Smooth muscle cell (in vitro differentiated cells): Measurements from ENCODE around the gene C1QTNF6. TPM values are rescaled to one million over a fixed set of nuclear protein-coding genes. Genes with fewer than 3 reads are reported as not detected.

ENCODE experiments used
- DNase-seq: peaks from one replicate; lab custom pipeline; 2025; ENCODE audit not compliant: unreplicated experiment; lab: John Stamatoyannopoulos, UW
- H2AFZ ChIP-seq: fragments of 200-600 bp; sonication (generic); 2 replicates; pipeline ENCODE4 v1.6.0; 2016; ENCODE audit warnings: antibody characterized with exemption, low read depth, mild to moderate bottlenecking
- H3F3A ChIP-seq: fragments of 200-600 bp; sonication (generic); 2 replicates; pipeline ENCODE4 v1.6.0; 2017; ENCODE audit warnings: antibody characterized with exemption, low read depth
- H3K27ac ChIP-seq: fragments of 200-600 bp; sonication (generic); 2 replicates; pipeline ENCODE4 v1.5.1; 2016; ENCODE audit warnings: low read depth, mild to moderate bottlenecking
- H3K27me3 ChIP-seq: fragments of 200-600 bp; sonication (generic); 2 replicates; pipeline ENCODE4 v1.6.1; 2016; ENCODE audit warnings: low read depth, mild to moderate bottlenecking
- H3K36me3 ChIP-seq: fragments of 200-600 bp; sonication (generic); 2 replicates; pipeline ENCODE4 v1.5.1; 2016; ENCODE audit warnings: low read depth
- H3K4me1 ChIP-seq: fragments of 200-600 bp; sonication (generic); 2 replicates; pipeline ENCODE4 v1.5.1; 2016; ENCODE audit warnings: low read depth
- H3K4me2 ChIP-seq: fragments of 200-600 bp; sonication (generic); 2 replicates; pipeline ENCODE4 v1.6.0; 2016; ENCODE audit warnings: mild to moderate bottlenecking
- H3K4me3 ChIP-seq: fragments of 200-600 bp; sonication (generic); 2 replicates; pipeline ENCODE4 v1.5.1; 2016; ENCODE audit warnings: mild to moderate bottlenecking
- H3K79me2 ChIP-seq: fragments of 200-600 bp; sonication (generic); 2 replicates; pipeline ENCODE4 v1.6.0; 2016; ENCODE audit warnings: low read depth, mild to moderate bottlenecking
- H3K9ac ChIP-seq: fragments of 200-600 bp; sonication (generic); 2 replicates; pipeline ENCODE4 v1.6.0; 2016; ENCODE audit warnings: low read depth
- H3K9me3 ChIP-seq: fragments of 200-600 bp; sonication (generic); replicated peaks from 2 replicates; pipeline ENCODE4 v1.5.1; 2016; ENCODE audit warnings: low read depth
- H4K20me1 ChIP-seq: fragments of 200-600 bp; sonication (generic); 2 replicates; pipeline ENCODE4 v1.6.0; 2016; ENCODE audit warnings: low read depth
- WGBS: methylation state at CpG from one replicate; pipeline ENCODE4 v1.1.7; 2016; ENCODE audit warnings: low lambda C conversion rate; 5-methylcytosine and 5-hydroxymethylcytosine counted together
- polyA plus RNA-seq: library from polyadenylated mRNA; unstranded; fragments of >200 nt; fragmentation: Nextera tagmentation; extraction: Ambion mirVana; gene quantifications from 2 replicates; pipeline ENCODE4 v1.2.1, GENCODE V29; 2016
- total RNA-seq: library from RNA; depleted of rRNA; stranded (reverse); fragments of >200 nt; gene quantifications from 2 replicates; pipeline ENCODE4 v1.2.3, GENCODE V29; 2014
- TF ChIP-seq, protein P1 (sequence below): fragments of 200-600 bp; sonication (generic); IDR thresholded peaks from 2 replicates; pipeline ENCODE4 v1.5.1; 2017; ENCODE audit warnings: borderline replicate concordance, mild to moderate bottlenecking, antibody characterized with exemption; ENCODE audit not compliant: insufficient read depth, poor library complexity, severe bottlenecking

The C1QTNF6 gene
- total and polyA plus RNA-seq, 2 experiments from 2014 or later, result 14.3 to 26.8 TPM

DNA sequence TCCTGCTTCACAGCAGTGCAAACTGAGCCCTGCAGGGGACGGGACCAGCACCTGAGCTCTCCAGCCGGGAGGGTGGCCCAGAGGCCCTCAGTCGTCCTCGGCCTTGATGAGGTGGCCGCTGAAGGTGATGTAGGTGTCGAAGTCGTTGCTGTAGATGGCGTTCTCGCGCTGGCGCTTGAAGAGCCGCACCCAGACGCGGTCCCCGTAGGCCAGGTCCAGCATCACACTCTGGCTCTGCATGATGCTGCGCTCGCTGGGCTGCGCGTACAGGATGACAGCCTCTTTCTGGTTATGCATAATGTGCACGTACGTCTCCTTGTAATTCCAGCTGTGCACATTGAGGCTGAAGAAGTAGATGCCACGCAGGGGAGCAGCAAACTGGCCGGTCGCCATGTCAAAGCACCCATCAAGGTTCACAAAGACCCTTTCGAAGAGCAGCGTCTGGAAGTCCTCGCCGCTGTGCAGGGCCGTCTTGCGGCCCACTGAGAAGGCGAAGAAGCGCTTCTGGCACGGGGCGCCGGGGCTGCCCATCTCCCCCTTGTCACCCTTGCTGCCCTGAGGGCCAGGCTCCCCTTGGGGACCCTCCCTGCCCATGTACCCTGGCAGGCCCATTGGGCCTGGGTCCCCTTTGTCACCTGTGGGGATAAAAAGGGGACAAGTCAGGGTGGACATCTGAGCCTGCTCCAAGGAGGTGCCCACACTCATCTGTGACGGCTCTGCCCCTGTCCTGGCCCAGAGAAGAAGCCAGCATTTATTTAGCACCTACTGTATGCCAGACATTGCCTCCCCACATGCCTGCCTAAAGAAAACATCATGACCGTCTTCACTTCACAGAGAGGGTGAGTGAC is 5.7 kb downstream of the C1QTNF6 start:
- H3K9ac ChIP-seq, result no peak overlapping the region
- WGBS, result 92% methylated on average over 37 of the region's 37 CpGs
- DNase-seq, result no peak
- H3K4me1 ChIP-seq, result peaks cover 26% of the 10 kb centered on the region
- no peak overlapping the region for H3K4me2 ChIP-seq
- no peaks in the 10 kb centered on the region for H3K9me3 ChIP-seq
- no peaks in the 10 kb centered on the region for H3K79me2 ChIP-seq
- no peak overlapping the region for H3K27ac ChIP-seq
- no peaks in the 10 kb centered on the region for H3K36me3 ChIP-seq
- H3K4me3 ChIP-seq, result no peak overlapping the region
- H3F3A ChIP-seq, result peaks cover 5% of the 10 kb centered on the region
- TF ChIP-seq, protein P1, sequence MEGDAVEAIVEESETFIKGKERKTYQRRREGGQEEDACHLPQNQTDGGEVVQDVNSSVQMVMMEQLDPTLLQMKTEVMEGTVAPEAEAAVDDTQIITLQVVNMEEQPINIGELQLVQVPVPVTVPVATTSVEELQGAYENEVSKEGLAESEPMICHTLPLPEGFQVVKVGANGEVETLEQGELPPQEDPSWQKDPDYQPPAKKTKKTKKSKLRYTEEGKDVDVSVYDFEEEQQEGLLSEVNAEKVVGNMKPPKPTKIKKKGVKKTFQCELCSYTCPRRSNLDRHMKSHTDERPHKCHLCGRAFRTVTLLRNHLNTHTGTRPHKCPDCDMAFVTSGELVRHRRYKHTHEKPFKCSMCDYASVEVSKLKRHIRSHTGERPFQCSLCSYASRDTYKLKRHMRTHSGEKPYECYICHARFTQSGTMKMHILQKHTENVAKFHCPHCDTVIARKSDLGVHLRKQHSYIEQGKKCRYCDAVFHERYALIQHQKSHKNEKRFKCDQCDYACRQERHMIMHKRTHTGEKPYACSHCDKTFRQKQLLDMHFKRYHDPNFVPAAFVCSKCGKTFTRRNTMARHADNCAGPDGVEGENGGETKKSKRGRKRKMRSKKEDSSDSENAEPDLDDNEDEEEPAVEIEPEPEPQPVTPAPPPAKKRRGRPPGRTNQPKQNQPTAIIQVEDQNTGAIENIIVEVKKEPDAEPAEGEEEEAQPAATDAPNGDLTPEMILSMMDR, result no peak
- no peaks in the 10 kb centered on the region for H4K20me1 ChIP-seq
- H2AFZ ChIP-seq, result no peak overlapping the region
- H3K27me3 ChIP-seq, result no peaks in the 10 kb centered on the region

DNA sequence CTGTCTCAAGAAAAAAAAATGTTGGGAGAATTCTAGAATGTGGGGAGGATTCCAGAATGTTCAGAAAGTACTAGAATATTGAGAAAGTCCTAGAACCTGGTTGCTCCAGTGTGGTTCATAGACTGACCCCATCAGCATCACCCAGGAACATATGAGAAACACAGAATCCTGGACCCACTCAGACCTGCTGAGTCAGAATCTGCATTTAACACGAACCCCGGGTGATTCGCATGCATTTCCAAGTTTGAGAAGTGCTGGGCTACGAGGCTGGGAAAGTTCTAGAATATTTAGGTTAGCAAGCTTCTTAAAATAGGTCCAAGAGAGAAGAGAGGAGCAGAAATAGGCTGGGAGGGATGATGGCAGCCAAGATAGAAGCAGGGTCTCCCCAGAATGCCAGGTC is 6.4 kb downstream of the C1QTNF6 start:
- DNase-seq, result no peak
- Histone ChIP-seq H3K4me2 (no peak overlapping the region), H3K27me3 (no peaks in the 10 kb centered on the region), H4K20me1 (no peaks in the 10 kb centered on the region), H3K79me2 (no peaks in the 10 kb centered on the region), H3K27ac (no peak overlapping the region), H3F3A (peaks cover 5% of the 10 kb centered on the region), H3K4me1 (peaks cover 28% of the 10 kb centered on the region), H3K4me3 (no peak overlapping the region), H3K9ac (no peak overlapping the region), H2AFZ (no peak overlapping the region), H3K36me3 (no peaks in the 10 kb centered on the region), H3K9me3 (no peaks in the 10 kb centered on the region)
- 82% methylated on average over 4 of the region's 4 CpGs for WGBS
- TF ChIP-seq, protein P1, result no peak

DNA sequence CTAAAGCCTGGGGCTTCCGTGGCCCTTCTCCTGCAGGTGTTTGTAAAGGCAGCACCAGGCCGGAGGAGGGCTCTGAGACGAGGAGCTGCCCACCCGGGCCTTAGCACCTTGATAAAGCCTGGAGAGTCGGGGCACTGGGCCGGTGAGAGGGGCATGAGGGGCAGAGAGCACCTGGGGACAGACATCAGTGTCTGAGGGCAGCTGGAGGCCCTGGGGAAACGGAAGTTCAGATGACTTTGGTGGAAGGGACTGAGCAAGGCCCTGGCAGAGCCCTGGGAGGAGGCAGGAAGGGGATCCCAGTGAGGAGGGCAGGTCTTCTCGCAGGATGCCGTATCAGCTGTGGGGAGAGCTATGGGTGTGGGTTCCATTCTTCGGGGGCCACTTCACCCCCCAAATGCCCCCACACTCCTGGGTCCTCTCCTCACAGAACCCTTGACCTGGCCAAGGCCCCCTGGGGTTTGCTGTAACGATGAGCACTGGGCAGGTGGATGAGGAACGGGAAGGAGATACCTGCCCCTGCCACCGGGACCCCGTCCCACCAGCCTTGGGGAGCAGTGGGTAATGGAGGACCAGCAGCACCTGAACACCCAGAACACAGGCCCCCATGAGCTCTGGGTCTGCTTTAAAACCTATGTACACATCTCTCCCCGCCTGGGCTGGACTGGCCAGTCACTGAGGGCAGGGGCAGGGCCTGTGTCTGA is 7.4 kb downstream of the C1QTNF6 start:
- no peaks in the 10 kb centered on the region for H4K20me1 ChIP-seq
- WGBS, result 90% methylated on average over 15 of the region's 15 CpGs
- H3K4me2 ChIP-seq, result no peak overlapping the region
- no peak overlapping the region for H3K27ac ChIP-seq
- H3K27me3 ChIP-seq, result no peaks in the 10 kb centered on the region
- no peak overlapping the region for H3K9ac ChIP-seq
- peaks cover 5% of the 10 kb centered on the region for H3F3A ChIP-seq
- H3K4me1 ChIP-seq, result peaks cover 32% of the 10 kb centered on the region
- H3K4me3 ChIP-seq, result no peak overlapping the region
- no peak for DNase-seq
- H3K79me2 ChIP-seq, result no peaks in the 10 kb centered on the region
- no peak overlapping the region for H2AFZ ChIP-seq
- no peaks in the 10 kb centered on the region for H3K9me3 ChIP-seq
- H3K36me3 ChIP-seq, result no peaks in the 10 kb centered on the region
- TF ChIP-seq, protein P1, result no peak
